ENCODE results near the gene BTBD9.

- TF ChIP-seq CTCF (IDR thresholded peaks at IDR 0.05) (no peak), EZH2 (IDR thresholded peaks at IDR 0.05; ENCODE audit: borderline replicate concordance, insufficient read depth, low read depth, low read length, poor library complexity, severe bottlenecking) (no peak)
Observed at GRCh38 chr6:38352636-38353035, 287.1 kb downstream of the BTBD9 start.

All from B cell (primary cell).